ENCODE data around the gene SCAF8.
A peak's percentile ranks its signal among the peaks of the same experiment; 100 is the strongest.

Gene SCAF8

DNA sequence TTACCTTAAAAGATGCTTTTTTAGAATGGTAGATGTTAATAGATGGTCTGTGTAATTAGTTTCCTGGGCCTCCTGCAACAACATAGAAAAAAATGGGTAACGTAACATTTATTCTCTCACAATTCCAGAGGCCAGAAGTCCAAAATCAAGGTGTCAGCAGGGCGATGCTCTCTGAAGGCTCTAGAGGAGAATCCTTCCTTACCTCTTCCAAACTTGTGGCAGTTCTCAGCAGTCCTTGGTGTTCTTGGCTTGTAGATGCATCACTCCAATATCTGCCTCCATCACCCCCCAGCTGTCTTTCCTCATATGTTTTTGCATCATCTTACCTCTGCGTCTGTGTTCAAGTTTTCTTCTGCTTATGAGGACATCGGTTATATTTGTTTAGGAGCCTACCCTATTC lies 107.9 kb downstream of the SCAF8 start:
- no peak for DNase-seq

- no peak for DNase-seq
These were observed 109.6 kb downstream of the SCAF8 start for GRCh38 chr6:154842833-154843232.

DNA sequence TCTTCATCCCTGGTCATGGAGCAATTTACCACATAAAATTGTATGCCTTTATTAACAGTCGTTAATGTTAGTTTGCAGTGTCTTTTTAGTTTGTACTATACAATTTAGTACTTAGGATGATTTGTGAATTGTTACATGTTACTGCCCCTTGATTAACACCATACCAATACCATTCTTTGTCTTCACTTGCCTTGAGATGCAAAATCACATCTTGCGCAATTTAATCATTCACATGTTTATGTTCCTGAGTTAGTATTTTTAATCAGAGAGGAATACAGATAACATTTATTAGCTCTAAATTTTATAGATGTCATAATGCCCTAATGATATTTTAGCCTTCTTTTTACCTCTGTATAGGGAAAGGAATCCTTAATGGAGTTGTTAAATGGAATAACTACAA lies 114.1 kb downstream of the SCAF8 start:
- no peak for DNase-seq

DNA sequence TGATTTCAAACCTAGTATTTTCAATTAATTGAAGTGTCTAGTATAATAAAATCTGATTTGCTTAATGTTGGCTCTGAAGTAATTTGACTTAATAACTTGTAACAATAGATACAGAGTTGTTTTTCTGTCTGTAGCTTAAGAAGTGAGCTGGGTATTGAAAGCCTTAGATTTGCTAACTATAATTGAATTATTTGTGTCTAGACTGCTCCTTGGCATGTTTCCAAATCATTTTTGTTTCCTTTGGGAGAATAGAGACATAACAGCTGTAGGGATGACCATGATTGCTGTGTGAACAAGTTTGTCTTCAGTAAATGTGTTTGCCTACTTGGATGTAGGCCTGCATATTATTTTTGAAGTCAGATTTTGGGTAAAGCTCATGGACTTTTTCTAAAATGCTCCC lies 115.4 kb downstream of the SCAF8 start:
- DNase-seq: no peak

GRCh38 chr6:154849475-154849874 lies 116.3 kb downstream of the SCAF8 start:
- DNase-seq: no peak

GRCh38 chr6:154852687-154853086 lies 119.5 kb downstream of the SCAF8 start:
- DNase-seq: no peak

DNA sequence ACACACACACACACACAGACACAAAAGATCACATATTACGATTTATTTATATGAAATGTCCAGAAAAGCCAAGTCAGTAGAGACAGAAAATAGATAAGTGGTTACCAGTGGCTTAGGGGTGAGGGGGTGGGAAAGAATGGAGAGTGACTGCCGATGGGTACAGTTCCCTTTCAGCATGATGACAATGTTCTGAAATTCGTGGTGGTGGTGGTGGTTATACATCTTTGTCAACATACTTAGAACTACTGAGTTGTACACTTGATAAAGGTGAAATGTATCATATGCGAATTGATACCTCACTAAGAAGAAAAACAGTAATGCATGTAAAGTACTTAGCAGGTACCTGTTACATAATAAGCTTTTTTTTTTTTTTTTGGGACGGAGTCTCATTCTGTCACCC lies 124.3 kb downstream of the SCAF8 start:
- no peak for DNase-seq

DNA sequence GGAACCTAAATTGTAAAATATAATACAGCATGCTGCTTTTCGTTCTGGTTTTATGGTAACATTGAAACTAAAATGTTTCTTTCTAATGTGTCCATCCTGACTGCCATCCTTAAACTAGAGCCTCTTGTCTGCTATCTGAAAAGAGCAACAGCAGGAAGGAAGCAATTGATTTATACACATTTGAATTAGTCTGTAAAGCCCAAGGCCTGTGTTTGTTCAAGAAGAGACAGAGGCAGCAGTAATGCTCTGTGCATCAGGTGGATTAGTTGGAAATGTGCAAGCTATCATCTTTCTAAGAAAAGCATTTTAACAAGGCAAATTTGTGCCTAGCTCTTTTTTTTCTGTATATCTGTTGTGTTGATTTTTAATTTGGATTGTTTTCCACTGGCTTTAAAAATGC lies 128.6 kb downstream of the SCAF8 start:
- DNase-seq: no peak

GRCh38 chr6:154862536-154862935 lies 129.3 kb downstream of the SCAF8 start:
- DNase-seq: no peak

DNA sequence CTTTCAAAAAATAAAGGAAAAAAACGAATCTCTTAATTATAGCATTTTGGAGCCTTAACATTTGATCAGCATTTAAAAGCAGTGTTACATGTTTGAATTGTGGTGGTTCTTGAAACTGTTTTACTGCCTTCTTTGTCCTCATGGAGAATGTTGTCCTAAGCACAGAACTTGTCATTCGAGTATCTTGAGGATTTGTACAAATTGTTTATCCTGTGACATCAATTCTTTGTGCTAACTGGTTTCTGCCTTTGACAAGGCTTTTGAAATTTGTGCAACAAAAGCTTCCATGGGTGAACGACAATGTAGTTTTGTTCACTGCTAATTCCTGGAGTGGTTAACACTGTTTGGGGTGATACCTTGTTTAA lies 130.8 kb downstream of the SCAF8 start:
- DNase-seq: no peak

- no peak for DNase-seq
These were observed 132.1 kb downstream of the SCAF8 start for GRCh38 chr6:154865291-154865690.

DNA sequence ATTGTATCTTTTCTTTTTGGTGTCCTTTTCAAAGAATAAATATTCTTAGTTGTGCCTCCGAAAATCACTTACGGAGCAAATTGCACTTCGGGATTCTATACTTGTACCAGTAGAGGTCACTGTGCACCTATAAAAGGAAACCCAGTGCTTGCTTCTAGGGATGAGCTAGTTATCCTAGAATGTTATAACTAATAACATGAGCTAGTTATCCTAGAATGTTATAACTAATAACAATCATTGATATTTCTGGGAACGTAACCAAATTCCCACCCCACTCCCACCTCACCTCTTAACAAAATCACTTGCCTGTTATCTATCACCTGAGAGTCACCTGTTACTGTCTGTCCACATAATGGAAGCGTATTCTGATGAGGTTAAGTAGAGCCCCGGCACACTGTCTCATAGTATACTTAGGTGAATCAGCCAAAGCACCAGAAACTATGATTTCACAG lies 135.0 kb downstream of the SCAF8 start:
- peak; percentile 44 for DNase-seq

GRCh38 chr6:154872542-154873114 lies 139.4 kb downstream of the SCAF8 start:
- no peak for DNase-seq

DNA sequence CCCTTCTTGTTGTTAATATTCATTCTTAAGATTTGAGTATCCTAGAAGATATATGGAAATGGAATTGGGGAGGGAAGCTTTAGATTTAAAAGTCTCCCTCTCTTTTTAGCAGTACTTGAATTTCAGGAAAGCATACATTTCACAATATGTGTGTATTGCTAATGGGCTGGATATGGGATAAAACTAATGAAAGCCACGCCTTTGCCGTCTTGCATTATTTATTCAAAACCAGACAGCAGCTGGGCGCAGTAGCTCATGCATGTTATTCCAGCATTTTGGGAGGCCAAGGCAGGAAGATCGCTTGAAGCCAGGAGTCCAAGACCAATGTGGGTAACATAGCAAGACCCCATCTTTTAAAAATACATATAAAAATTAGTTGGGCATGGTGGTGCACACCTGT lies 140.3 kb downstream of the SCAF8 start:
- DNase-seq: no peak

- no peak for DNase-seq
These were observed 141.8 kb downstream of the SCAF8 start for GRCh38 chr6:154874773-154875592.

DNA sequence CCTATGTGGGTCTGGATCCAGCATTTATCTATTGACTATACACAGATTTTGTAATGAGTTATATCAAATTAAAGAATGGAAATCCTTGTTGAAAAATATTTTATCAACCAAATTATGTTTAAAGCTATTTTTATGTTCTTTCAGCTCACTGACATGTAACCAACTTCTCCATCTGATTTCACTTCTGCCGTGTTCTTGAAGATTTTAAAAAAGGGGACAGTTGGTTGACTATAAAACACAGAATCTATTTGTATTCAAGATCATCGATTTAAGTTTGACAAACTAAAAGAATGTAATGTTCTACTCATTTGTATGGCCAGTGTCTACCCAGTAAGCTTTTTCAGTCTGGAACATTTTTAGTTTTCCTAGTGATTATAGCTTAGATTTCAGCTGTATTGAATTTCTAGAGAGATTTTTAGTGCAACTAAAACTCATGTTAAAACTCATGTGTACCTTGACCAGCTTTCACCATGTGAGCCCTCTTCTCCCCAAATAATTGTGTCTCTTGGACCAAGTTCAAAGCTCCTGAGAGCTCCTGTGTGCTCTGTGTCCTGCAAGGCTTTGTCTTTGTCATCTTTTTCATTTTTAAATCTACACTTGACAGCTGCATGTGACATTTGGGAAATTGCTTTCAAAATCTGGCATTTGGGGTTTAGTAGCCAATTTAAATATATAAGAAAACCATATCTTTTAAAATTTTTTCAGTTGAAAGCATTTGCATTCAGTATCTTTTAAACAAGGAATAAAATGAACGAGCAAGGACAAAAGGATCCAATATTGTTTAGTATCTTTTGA lies 143.5 kb downstream of the SCAF8 start:
- DNase-seq: no peak

DNA sequence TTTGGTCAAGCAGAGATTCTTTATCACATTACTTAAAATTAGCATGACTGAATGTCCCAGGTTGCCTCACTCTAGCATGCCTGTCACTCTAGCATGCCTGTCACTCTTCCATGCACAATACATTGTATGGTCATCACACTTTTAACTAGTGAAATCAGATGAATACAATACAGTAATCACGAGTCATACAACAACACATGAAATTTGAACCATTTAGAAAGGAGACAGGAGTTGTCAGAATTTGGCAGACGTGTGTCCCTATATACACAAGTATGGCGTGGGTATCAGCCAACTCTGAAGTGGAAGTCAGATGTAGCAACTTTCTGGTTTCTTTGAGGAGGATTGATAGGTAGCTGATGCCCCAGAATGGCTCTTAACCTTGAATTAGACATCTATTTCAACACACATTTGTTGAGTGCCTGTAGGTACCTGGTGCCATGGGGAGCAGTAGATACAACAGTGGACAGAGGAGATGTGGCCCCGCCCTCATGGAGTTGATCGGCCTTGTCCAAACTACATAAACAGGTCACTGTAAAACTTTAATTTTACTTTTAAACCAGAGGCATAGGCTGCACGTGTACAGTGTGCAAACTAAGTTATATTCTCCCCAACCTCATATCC lies 145.8 kb downstream of the SCAF8 start:
- DNase-seq: no peak

DNA sequence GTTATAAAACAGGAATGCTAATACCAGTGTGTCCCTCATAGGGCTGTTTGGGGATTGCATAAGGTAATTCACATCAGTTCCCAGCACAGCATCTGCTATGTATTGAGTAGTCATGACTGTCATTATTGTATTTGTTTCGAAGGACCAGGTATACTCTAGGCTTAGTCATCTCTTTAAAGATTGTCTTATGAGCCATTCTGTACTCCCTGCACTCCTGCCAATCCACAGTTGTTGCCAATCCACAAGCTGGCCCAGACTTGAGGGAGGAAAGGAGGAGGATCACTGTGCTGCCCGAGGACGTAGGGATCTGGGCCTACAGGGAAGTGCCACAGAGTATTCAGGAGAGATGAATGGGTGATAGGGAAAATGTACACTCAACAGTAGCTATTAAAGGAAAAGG lies 148.9 kb downstream of the SCAF8 start:
- DNase-seq: no peak
